GM12891 (cell line): ENCODE measurements around the gene TUBGCP2.

ENCODE experiments used
- PAX5 ChIP-seq: IDR thresholded peaks from 2 replicates; pipeline ENCODE4 v1.6.1; 2011; ENCODE audit warnings: low read length, moderate library complexity, mild to moderate bottlenecking; ENCODE audit not compliant: insufficient read depth, severe bottlenecking
- POLR2A ChIP-seq: IDR thresholded peaks from 2 replicates; pipeline ENCODE4 v1.6.1; 2011; ENCODE audit warnings: low read depth, low read length, control low read depth
- POLR2AphosphoS5 ChIP-seq: IDR thresholded peaks from 2 replicates; pipeline ENCODE4 v1.6.1; 2011; ENCODE audit warnings: low read depth, low read length, control low read depth
- POU2F2 ChIP-seq: IDR thresholded peaks from 2 replicates; pipeline ENCODE4 v1.6.1; 2011; ENCODE audit warnings: low read depth, mild to moderate bottlenecking, control low read depth, low read length, moderate library complexity
- SPI1 ChIP-seq: IDR thresholded peaks from 2 replicates; pipeline ENCODE4 v1.6.1; 2011; ENCODE audit warnings: low read depth, low read length, control low read depth
- TAF1 ChIP-seq: IDR thresholded peaks from 2 replicates; pipeline ENCODE4 v1.6.1; 2011; ENCODE audit warnings: low read depth, low read length, control low read depth

- TF ChIP-seq POLR2AphosphoS5 (no peak), POLR2A (no peak), TAF1 (no peak), SPI1 (no peak), POU2F2 (no peak), PAX5 (no peak)
Observed at GRCh38 chr10:133254421-133255120, 54.1 kb downstream of the TUBGCP2 start.
